Calu3 (cell line): ENCODE data around the gene KIF21A. TPM values are rescaled to one million over a fixed set of nuclear protein-coding genes. Genes with fewer than 3 reads are reported as not detected.
A peak's percentile ranks its signal among the peaks of the same experiment; 100 is the strongest.

ENCODE experiments used
- BruUV-seq: library from RNA; stranded (reverse); fragments of 400-500 nt; replicated peaks from 2 replicates; lab custom pipeline; 2021; lab: Mats Ljungman, UMichigan
- CTCF ChIA-PET: fragments of 300-600 bp; sonication (Branson Sonifier 250); formaldehyde crosslinking; loops from one replicate; lab custom pipeline; 2022; ENCODE audit warnings: antibody characterized with exemption; lab: Charles Lee
- DNase-seq: peaks from one replicate; pipeline ENCODE4 v3.0.0; 2022
- H3K27ac Mint-ChIP-seq: one replicate; pipeline ENCODE4 v1.8.0; 2022; ENCODE audit warnings: mixed read lengths; ENCODE audit not compliant: unreplicated experiment
- H3K27me3 Mint-ChIP-seq: one replicate; pipeline ENCODE4 v1.8.0; 2022; ENCODE audit warnings: mixed read lengths; ENCODE audit not compliant: unreplicated experiment
- H3K36me3 Mint-ChIP-seq: one replicate; pipeline ENCODE4 v1.8.0; 2022; ENCODE audit warnings: mild to moderate bottlenecking, moderate library complexity, mixed read lengths; ENCODE audit not compliant: insufficient read depth, unreplicated experiment
- H3K4me1 Mint-ChIP-seq: one replicate; pipeline ENCODE4 v1.8.0; 2022; ENCODE audit warnings: mild to moderate bottlenecking, low read depth, mixed read lengths; ENCODE audit not compliant: unreplicated experiment
- H3K4me3 Mint-ChIP-seq: one replicate; pipeline ENCODE4 v1.8.0; 2022; ENCODE audit warnings: mild to moderate bottlenecking, low read depth, moderate library complexity, mixed read lengths; ENCODE audit not compliant: unreplicated experiment
- H3K9me3 Mint-ChIP-seq: one replicate; pipeline ENCODE4 v1.8.0; 2022; ENCODE audit warnings: low read depth, mixed read lengths; ENCODE audit not compliant: unreplicated experiment
- intact Hi-C: fragments of 100-400 bp; cut with micrococcal nuclease; formaldehyde crosslinking; loops from one replicate; pipeline ENCODE4 v1.10.0; 2022; ENCODE audit not compliant: unreplicated experiment
- total RNA-seq: library from RNA; stranded (reverse); gene quantifications from 2 replicates; pipeline ENCODE4 v1.2.3, GENCODE V29; 2022
- TF ChIP-seq, protein P1 (sequence below): fragments of 200-600 bp; IDR thresholded peaks from one replicate; pipeline ENCODE4 v1.8.0; 2022; ENCODE audit warnings: antibody characterized with exemption; ENCODE audit not compliant: unreplicated experiment

KIF21A gene
- total RNA-seq, 1 experiment from 2014 or later: 28.7 TPM

DNA sequence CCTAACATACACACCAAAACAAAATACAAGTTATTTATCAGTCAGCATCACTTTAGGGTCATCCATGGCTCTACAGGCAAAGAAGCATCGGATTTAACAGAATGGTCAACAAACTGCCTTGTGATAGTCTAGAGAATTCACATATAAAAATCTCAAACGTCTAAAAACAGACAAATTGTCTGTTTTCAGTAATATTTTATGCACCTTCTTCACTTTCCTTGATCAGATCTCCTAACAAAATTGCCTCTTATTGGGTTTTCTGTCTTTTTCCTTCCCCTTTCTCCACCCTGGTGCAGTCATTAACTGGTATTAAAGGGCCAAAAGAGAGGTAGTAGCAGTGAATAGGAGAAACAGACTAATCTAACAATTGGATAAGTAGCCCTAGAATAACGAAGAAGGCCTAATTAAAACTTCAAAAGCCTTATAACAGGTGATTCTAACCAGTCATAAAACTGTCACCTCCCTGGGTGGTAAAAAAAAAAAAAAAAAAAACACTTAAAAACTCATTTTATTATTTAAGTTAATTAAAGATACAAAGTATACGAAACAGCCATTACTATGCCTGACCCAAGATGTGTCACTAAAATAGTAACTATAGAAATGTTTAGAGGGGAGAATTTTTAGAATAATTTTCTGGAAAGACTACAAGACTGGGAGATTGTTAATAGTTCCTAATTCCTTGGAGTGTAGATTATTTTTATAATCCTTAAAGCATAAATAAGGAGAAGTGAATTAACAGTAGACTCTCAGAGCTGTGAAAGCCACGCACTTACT is 1.5 kb downstream of the KIF21A start:
- peak overlapping the region; percentile 94 for H3K4me3 Mint-ChIP-seq
- intact Hi-C loops: loop anchor here (5.0 to 10.0 kb wide), 2 partner anchors 113 to 124 kb away; no protein-coding TSS in a partner anchor
- no peak for DNase-seq
- BruUV-seq: no TSS peak
- TF ChIP-seq, protein P1, sequence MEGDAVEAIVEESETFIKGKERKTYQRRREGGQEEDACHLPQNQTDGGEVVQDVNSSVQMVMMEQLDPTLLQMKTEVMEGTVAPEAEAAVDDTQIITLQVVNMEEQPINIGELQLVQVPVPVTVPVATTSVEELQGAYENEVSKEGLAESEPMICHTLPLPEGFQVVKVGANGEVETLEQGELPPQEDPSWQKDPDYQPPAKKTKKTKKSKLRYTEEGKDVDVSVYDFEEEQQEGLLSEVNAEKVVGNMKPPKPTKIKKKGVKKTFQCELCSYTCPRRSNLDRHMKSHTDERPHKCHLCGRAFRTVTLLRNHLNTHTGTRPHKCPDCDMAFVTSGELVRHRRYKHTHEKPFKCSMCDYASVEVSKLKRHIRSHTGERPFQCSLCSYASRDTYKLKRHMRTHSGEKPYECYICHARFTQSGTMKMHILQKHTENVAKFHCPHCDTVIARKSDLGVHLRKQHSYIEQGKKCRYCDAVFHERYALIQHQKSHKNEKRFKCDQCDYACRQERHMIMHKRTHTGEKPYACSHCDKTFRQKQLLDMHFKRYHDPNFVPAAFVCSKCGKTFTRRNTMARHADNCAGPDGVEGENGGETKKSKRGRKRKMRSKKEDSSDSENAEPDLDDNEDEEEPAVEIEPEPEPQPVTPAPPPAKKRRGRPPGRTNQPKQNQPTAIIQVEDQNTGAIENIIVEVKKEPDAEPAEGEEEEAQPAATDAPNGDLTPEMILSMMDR: no peak
- no peaks in the 10 kb centered on the region for H3K9me3 Mint-ChIP-seq
- CTCF ChIA-PET: no interaction called here
- peaks cover 22% of the 10 kb centered on the region for H3K36me3 Mint-ChIP-seq
- H3K27ac Mint-ChIP-seq: peak overlapping the region; percentile 58
- H3K4me1 Mint-ChIP-seq: peaks cover 16% of the 10 kb centered on the region
- no peaks in the 10 kb centered on the region for H3K27me3 Mint-ChIP-seq

DNA sequence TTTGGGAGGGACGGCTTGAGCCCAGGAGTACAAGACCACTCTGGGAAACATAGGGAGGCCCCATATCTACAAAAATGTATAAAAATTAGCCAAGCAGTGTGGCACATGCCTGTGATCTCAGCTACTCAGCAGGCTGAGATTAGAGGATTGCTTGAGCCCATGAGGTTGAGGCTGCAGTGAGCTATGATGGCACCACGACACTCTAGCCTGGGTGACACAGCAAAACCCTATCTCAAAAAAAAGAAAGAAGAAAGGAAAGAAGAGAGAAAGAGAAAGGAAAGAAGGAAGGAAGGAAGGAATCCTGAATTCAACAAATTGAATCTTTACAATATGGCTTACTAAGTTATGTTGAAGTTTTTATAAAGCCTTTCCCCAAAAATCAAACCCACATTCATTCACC is 2.1 kb downstream of the KIF21A start:
- CTCF ChIA-PET: no interaction called here
- DNase-seq: no peak
- H3K4me3 Mint-ChIP-seq: peak overlapping the region; percentile 94
- intact Hi-C loops: loop anchor here (5.0 to 10.0 kb wide), 2 partner anchors 114 to 123 kb away; no protein-coding TSS in a partner anchor
- BruUV-seq: no TSS peak
- TF ChIP-seq, protein P1: no peak
- H3K27me3 Mint-ChIP-seq: no peaks in the 10 kb centered on the region
- H3K9me3 Mint-ChIP-seq: no peaks in the 10 kb centered on the region
- peaks cover 22% of the 10 kb centered on the region for H3K36me3 Mint-ChIP-seq
- peaks cover 16% of the 10 kb centered on the region for H3K4me1 Mint-ChIP-seq
- peak overlapping the region; percentile 58 for H3K27ac Mint-ChIP-seq

DNA sequence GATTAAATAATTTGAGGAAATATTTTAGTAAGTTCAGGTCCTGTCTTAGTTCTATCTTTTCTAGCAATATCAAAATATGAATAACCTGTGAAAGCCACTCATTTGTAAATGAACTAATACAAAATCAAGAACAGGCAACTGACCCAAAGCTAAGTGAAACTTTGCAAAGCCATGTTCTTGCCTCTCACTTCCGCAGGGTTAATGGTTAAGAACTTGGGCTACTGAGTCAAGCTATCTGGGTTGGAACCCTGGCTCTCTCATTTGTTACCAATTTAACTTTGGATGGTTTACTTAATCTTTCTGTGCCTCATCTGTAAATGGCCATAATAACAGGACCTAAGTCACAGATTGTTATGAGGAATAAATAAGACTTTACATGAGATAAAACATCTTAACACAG is 2.8 kb downstream of the KIF21A start:
- no TSS peak for BruUV-seq
- DNase-seq: no peak

DNA sequence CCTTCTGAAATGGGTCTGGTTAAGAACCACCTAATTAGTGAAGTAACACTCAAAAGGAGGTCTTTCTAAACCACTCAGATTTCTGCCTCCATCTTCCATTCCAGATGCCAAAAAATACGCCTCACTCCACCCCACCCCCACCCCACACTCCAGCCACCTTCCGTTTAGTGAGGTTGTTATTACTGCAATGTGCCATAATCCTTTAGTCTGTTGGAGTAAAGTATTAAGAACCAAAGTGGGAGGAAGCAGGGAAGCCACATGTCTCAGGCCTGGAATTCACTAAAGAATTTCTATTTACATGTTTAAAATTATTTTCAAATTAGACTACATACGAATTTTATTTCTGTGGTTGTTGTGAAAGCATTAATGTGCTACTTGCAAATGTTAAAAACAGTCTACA is 7.4 kb downstream of the KIF21A start:
- Mint-ChIP-seq H3K9me3 (no peaks in the 10 kb centered on the region), H3K27ac (no peak overlapping the region), H3K36me3 (no peaks in the 10 kb centered on the region), H3K4me1 (peaks cover 2% of the 10 kb centered on the region), H3K27me3 (no peaks in the 10 kb centered on the region), H3K4me3 (no peak overlapping the region)
- CTCF ChIA-PET: no interaction called here
- intact Hi-C loops: no loop called here
- DNase-seq: no peak
- no TSS peak for BruUV-seq
- TF ChIP-seq, protein P1: no peak

More for the DNA sequence above, 2.8 kb downstream of the KIF21A start:
- intact Hi-C loops: loop anchor here (5.0 to 10.0 kb wide), 2 partner anchors 115 to 123 kb away; no protein-coding TSS in a partner anchor
- H3K27me3 Mint-ChIP-seq: no peaks in the 10 kb centered on the region
- no peaks in the 10 kb centered on the region for H3K9me3 Mint-ChIP-seq
- H3K4me1 Mint-ChIP-seq: peaks cover 16% of the 10 kb centered on the region
- peak overlapping the region; percentile 94 for H3K4me3 Mint-ChIP-seq
- H3K27ac Mint-ChIP-seq: no peak overlapping the region
- CTCF ChIA-PET: no interaction called here
- peaks cover 22% of the 10 kb centered on the region for H3K36me3 Mint-ChIP-seq
- TF ChIP-seq, protein P1: no peak
